ENCODE data around the gene PTGDR2.

The PTGDR2 gene

DNA sequence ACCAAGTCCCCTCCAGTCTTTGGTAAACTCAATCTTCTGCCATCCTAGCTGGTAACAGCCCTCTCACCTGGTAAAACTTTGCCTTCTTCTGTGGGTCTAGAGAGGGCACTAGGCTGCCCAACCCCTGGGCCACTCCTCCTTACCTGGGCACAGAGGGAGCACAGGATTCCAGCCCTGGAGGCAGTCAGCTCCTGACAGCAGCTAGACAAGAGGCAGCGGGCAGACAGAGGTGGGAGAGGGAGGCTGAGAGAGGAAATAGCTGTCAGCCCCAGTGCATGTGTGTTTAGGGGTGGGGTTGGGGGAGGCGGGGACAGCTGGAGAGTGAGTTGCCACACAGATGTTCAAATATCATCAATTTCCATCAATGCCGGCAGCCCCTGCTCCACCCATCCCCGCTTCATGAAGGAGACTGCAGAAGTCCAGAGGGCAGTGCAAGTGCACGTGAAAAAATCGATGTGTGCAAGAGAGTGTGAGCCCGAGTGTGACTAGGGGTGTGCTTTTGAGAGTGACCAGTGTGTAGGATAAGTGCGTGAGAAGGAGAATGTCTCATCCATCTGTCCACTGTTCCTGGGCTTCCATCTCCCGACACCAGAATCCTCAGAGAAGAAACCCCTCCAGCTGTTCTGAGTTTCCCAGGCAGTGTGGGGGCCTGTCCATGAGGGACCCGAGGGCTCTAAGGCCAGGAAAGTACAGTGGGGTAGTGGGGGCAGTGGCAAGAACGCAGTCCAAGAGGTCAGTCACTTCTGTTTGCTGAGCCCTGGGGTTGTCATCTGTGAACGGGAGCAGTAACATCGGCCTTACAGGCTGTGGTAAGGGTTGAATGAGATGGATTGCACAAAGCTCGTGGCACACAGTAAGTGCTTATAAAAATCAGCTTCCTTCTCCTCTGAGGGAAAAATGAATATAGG lies at the start of gene PTGDR2:
Gene PTGDR2, minus strand, starts transcription at position 225 of the 908 bp plus-strand sequence. CDS start 2,228 bp downstream, outside the sequence.
- DNase-seq: no peak

- DNase-seq: no peak
Observed at GRCh38 chr11:60905047-60905446, 49.3 kb upstream of the PTGDR2 start.

GRCh38 chr11:60902625-60903024 lies 46.9 kb upstream of the PTGDR2 start:
- DNase-seq: no peak

DNA sequence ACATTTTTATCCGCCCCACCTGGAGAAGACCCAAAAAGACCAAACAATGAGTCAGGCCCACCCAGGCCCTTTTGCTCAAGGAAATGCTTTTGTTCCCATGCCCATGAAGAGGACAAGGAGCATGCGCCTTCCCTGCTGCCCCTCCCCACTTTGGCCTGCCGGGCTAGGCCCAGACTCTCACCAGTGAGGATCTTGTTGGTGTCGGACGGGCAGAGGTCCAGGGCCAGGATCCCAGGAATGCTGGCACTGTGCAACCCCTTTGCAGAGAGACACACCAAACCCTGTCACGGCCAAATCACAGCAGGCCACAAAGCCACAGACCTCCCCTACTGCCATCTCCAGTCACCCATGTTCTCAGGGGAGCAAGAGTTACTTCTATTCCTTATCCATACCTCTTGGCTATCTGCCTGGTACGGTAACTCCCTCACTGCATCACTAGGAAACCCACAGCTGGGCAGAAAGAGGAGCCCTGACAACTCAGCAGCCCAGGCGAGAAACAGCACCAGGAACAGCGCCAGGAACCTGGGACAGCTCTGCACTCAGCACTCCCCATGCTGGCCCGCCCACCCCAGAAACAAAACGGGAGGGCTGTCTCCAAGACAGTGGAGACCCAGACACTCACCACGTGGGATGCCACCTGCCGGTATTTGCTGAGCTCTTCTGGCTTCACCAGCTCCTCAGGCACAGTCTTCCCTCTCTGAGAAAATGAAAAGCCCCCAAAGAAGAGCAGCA lies 45.1 kb upstream of the PTGDR2 start:
- DNase-seq: no peak

GRCh38 chr11:60899977-60900376 lies 44.2 kb upstream of the PTGDR2 start:
- DNase-seq: no peak

DNA sequence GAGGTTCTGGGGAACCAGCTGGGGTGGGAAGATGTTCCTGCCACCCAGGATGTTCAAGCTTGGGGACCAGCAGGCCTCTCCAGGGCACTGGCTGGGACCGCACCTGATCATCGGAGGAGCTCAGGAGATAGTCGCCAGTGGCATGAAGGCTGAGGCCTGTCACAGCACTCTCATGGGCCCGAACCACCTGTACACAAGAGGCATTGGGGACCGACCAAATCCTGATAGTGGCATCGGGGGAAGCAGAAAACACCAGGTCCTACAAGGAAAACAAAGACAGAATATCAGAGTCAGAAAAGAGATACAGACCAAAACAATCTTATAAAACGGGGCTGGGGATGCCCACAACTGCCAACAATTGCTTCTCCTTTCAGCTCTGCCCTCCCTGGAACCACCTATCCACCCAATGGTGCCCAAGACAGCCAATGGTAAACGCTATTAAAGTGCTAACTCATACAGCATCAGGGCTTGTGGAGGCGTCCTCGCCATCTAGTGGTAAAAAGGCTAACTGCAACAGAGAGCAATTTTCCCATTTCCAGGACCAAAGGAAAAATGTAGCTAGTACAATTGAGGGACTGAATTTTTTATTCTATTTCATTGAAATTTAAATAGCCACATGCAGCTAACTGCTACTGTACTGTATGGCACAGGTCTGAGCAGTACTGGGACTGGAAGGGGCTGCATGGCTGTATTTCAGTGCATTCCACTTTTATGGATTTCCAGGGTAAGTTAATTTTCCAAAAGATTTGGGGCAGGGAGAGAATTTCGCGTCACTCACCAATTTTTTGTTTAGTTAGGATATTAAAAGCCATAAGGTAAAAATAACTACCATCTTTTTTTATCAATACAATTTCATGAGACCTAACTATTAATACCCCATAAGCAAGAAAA lies 43.5 kb upstream of the PTGDR2 start:
- no peak for DNase-seq

- DNase-seq: no peak
Observed at GRCh38 chr11:60897496-60897895, 41.7 kb upstream of the PTGDR2 start.

DNA sequence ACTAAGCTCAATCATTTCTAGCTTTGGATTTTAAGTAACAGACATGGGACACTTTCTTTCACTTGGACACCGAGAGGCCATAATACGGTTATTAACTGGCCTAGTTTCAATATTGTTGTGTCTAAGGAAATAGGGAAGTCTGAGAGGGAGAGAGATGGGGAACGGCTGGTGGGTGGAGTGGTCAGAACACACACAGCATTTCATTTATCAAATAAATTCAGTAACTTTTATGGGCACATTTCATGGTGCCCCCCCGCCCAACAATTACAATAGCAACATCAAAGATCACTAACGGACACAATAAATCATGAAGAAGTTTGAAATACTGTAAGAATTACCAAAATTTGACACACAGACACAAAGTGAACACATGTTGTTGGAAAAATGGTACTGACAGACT lies 39.9 kb upstream of the PTGDR2 start:
- no peak for DNase-seq

- no peak for DNase-seq
Observed at GRCh38 chr11:60891103-60891741, 35.5 kb upstream of the PTGDR2 start.

- no peak for DNase-seq
Observed at GRCh38 chr11:60890696-60891095, 34.9 kb upstream of the PTGDR2 start.

DNA sequence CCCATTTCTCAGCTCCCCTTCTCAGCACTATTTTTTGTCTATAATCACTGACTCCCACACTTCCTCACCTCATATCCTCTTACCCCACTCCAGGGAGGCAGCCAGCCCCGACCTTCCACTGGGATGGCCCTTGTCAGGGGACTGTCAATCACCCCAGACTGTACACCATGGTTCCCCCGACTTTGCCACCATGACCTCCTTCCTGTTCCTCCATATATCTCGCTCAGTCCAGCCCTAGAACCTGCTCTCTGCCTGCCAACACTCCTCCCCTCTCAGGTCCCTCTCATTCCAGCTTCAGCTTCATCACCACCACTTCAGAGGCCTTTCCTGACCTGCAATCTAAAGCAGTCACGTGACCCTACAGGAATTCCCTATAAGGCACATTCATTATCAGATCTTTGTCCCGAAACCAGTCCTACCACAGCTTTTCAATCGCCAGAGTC lies 34.1 kb upstream of the PTGDR2 start:
- no peak for DNase-seq

DNA sequence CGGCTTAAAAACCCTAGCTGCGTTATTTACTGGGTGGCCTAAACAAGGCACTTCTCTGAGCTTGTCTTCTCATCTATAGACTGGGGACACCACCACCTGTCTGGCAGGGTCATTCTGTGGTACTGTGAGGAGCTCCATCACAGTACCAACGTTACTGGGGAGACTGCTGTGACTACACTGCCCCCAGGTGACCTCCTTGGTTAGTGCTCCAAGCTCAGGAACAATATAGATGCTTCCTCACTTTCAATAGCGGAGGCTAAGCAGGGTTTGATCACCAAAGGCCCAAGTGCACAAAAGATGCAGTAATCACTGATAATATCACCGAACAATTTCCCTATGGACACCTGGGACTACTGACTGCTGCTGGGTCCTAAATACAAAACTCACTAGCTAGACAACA lies 31.8 kb upstream of the PTGDR2 start:
- DNase-seq: peak; percentile 39

GRCh38 chr11:60880643-60881282 lies 25.0 kb upstream of the PTGDR2 start:
- peak; percentile 26 for DNase-seq

DNA sequence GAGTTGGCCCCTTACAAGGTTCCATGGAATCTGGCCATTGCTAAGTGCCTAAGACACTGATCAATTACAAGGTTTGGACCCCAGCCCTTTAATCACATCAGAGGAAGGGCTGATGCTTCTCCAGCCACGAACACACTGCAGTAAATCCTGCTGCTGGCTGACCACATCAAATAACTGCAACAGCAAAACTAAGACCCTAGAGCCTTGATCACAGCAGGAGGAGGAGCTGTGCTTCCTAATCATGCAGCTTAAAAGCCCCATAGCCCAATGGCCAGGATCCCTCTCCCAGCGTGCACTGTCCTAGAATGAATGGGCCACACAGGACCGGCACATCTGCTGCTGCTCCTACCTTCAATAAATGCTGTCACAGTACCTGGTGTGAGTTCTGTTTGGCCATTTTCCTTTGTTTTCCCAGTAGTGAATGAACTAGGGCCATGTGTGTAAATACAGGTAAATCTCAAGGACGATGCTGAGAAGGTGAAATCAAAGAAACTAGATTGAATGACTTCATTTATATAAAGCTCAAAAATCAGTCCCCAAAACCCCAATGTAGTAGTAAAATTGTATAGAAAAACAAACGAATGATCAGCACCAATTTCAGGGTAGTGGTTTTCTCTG lies 24.3 kb upstream of the PTGDR2 start:
- DNase-seq: no peak

GRCh38 chr11:60879104-60879503 lies 23.4 kb upstream of the PTGDR2 start:
- no peak for DNase-seq

DNA sequence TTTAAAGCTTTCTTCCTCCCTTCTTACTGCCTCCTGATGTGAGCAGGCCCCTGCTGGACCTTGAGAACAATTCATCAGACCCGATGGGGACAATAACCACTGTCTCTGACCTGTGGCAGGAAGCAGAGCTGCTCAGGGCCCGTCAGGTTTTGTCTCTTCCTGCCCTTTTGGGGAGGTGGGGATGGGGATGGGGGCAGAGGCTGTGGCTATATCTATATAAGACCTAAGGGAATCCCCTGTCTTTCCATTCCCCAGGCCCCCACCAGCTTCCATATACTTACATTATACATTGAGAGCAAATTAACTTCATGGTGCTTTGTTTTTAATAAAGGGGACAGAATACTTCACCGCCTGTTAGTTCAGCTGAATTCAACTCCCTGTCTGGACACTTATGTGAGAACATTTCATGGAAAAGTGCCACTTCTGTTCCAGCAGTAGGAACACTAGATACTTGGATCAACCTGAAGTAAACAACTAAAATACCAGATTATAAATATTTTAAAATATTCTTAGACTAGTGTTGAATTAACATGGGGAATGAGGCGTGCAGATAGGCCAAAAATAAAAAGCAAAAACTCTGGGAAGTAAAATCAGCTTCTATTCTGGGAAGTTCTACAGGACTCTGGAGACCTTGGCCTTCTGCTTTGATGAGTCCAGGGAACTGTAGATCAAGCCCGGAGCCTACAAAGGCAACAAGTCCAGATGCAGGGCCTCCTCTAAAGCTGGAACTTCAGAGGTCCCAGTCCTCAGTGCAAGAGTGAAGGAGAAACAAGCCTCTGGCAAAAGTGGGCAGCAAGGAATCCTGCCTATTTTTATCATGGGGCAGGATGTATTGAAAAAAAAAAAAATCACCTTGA lies 22.7 kb upstream of the PTGDR2 start:
- DNase-seq: no peak

DNA sequence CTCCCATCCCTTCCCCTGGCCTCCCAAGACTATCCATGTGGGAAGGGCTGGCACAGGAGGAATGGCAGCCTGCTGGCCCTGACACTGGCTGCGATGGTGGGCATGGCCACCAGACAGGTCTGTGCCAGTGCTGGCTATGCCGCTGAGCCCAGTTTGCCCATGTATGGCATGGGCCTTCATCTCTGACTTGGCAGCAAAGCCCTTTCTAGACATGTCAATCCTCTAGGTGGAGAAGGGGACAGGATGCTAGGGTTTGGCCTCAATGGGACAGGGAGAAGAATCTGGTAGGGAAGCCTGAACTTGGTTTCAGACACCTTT lies 20.4 kb upstream of the PTGDR2 start:
- no peak for DNase-seq

DNA sequence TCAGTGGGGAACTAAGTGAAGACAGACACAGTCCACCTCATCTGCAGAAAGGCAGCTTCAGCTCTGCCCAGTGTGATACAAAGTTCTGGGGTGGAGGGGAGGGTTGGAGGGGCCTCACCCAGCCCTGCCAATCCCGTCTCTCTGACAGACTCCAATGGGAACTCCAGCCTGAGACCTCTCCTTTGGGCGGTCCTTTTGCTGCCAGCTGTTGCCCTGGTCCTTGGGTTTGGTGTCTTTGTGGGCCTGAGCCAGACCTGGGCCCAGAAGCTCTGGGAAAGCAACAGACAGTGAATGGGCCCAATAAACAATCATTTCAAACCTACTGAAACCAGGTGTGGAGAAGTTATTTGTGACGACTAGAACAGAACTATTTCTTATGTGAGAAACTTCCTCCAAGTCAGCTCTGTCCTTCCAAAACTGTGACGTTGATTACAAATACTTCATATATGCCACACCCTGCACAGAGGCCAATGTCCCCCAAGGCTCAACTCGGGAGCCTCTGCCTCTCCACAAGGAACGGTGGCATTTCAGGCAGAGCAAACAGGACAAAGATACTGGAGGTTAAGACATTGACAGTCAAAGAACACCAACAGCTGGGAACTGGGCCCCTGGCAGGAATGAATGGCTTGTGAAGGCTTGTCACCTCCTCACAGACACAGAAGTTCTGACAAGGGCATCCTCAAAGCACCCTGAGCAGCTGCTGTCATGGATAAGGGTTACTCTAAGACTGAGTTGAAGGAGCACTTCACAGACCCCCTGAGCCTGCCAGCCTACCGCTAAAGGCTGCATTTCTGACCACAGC lies 19.8 kb upstream of the PTGDR2 start:
- no peak for DNase-seq

DNA sequence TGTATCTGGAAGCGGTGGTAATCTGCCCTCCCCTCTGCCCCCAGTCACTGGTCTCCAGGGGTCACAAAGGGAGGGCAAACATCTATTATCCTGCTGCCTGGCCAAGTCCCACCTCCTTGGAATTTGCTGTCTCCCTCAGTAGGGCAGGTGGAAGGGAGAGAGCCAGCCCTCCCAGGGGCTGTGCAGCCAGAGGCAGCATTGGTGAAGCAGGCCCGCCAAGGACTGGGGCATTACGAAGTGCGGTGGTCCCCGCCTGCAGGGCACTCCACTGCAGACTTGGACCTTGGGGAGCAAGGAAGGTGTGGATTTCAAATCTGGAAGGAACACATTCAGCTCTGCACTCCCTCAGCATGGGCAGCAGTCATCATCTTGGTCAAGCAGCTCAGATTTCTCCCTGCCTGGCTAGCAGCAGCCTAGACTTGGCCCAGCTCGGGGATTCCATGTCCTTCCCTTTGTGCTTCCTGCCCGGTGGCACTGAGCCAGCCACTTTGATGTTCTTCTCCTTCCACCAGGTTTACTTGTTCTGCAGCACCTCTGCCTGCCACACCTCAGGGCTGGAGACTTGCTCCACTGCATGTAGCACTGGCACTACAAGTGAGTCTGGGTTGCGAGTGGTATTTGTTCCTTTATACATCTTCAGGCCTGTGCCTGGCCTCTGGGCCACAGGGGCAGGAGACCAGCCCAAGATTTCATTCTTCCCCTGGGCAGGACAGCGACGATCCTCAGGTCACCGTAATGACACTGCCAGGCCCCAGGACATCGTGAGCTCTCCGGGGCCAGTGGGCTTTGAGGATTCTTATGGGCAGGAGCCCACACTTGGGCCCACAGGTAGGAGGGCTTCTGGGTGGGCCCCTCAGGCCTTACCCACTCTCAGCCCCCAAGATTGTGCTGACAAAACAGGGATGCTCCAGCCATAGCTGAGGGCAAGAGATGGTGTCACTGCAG lies 18.9 kb upstream of the PTGDR2 start:
- DNase-seq: no peak

Measured in SHP77 treated with DMSO at 0.1 percent for 48 hours (cell line).